AG10803 (cell line): ENCODE data around the gene PLAGL2.

ENCODE experiments used
- DNase-seq: peaks from one replicate; pipeline ENCODE4 v3.0.0; 2010; ENCODE audit warnings: low read depth
- H3K4me3 ChIP-seq: 2 replicates; pipeline ENCODE4 v1.5.1; 2011; ENCODE audit warnings: mild to moderate bottlenecking, low read length, control low read depth
- TF ChIP-seq, protein P1 (sequence below): conservative IDR thresholded peaks from 2 replicates; pipeline ENCODE4 v1.5.1; 2011; ENCODE audit warnings: mild to moderate bottlenecking, low read length, control low read depth, inconsistent platforms

PLAGL2 gene

DNA sequence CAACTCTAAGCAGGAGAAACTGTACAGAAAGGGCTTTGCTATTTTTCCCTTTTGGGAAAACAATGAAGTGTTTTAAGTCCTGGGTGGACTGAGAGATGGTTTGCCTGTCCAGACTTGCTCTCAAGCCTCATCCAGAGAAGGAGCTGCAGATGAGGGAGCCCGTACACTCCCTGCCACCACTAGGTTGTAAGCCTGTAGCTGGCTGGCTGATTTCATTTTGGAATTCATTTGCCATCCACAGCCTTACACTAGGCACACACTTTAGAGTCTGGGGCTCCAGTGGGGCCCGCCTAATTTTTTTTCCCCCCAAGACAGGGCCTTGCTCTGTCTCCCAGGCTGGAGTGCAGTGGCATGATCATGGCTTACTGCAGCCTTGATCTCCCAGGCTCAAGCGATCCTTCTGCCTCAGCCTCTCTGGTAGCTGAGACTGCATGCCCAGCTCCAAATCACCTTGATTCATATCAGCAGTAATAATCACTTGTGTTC is 28.5 kb upstream of the PLAGL2 start:
- TF ChIP-seq, protein P1, sequence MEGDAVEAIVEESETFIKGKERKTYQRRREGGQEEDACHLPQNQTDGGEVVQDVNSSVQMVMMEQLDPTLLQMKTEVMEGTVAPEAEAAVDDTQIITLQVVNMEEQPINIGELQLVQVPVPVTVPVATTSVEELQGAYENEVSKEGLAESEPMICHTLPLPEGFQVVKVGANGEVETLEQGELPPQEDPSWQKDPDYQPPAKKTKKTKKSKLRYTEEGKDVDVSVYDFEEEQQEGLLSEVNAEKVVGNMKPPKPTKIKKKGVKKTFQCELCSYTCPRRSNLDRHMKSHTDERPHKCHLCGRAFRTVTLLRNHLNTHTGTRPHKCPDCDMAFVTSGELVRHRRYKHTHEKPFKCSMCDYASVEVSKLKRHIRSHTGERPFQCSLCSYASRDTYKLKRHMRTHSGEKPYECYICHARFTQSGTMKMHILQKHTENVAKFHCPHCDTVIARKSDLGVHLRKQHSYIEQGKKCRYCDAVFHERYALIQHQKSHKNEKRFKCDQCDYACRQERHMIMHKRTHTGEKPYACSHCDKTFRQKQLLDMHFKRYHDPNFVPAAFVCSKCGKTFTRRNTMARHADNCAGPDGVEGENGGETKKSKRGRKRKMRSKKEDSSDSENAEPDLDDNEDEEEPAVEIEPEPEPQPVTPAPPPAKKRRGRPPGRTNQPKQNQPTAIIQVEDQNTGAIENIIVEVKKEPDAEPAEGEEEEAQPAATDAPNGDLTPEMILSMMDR = no peak
- no peak for DNase-seq
- H3K4me3 ChIP-seq = no peak overlapping the region

DNA sequence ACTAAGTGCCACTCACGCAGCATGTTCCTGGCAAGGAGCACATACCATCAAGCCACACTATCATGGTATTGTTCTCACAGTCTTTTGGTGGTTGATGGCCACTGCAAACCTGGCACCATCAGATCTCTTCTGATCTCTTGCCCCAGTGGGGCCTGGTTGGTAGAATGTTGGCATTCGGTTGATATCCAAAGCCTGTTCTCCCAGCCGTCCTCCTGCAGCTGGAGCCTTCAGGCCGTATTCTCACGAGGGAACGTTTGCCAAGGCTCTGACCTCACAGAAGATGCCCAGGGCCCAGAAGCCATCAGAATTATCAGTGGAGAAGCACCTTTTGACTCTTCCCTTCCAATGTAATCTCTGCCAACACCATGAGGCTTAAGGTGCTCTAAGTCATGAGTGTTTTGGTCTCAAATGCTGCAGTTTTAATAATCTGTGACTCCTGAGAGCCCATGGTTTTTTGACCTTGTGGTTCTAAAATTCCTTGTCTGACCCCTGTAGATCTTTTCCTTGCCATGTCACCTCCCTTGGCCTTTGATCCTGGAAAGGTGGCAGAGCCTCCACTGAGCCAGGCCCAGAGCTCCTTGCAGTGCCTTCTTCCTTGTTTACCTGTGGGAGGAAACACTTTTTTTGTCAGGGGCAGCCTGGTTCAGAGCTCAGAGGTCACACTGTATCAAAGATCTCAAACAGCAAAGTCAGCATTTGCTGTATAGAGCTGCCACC is 27.9 kb upstream of the PLAGL2 start:
- no peak for DNase-seq
- TF ChIP-seq, protein P1 = no peak
- no peak overlapping the region for H3K4me3 ChIP-seq

DNA sequence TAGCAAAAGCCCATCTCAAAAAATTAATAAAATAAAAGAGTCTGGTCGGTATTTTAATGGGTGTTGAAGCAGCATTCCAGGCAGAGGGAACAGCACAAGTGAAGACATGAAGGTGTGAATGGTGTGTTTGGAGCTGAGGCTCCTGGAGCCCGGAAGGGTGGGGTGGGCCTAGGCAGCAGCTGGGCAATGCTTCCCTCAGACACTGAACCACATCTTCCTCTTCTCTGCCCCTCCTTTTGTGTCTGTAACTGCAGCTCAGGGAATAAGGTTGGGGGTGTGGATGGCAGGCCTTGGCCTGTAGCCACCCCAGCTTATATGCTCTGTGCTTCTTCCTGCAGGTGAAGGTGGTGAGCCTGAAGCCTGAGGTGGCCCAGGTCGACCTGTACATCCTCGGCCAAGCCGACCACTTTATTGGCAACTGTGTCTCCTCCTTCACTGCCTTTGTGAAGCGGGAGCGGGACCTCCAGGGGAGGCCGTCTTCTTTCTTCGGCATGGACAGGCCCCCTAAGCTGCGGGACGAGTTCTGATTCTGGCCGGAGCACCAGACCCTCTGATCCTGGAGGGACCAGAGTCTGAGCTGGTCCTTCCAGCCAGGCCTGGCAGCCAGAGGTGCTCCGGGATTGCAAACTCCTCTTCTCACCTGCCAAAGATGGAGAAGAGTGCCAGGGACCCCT is 26.7 kb upstream of the PLAGL2 start:
- no peak overlapping the region for H3K4me3 ChIP-seq
- TF ChIP-seq, protein P1 = no peak
- no peak for DNase-seq

DNA sequence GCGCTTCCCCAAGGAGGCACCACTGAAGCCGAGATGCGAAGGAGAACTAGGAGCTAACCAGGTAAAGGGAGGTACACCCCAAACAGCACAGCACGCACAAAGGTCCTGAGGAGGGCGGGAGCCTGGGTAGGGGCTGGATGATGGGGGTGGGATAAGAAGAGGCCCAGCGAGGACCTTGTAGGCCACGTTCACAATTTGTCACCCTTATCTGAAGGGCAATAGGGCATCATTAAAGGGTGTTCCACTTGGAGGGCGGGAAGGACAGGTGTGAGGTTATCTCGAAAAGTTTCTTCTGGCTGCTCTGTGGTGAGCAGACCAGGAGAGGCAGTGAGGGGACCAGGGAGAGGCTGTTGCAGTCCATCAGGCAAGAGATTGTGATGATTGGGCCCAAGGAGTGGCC is 25.7 kb upstream of the PLAGL2 start:
- TF ChIP-seq, protein P1 = no peak
- DNase-seq = no peak
- H3K4me3 ChIP-seq = no peak overlapping the region

DNA sequence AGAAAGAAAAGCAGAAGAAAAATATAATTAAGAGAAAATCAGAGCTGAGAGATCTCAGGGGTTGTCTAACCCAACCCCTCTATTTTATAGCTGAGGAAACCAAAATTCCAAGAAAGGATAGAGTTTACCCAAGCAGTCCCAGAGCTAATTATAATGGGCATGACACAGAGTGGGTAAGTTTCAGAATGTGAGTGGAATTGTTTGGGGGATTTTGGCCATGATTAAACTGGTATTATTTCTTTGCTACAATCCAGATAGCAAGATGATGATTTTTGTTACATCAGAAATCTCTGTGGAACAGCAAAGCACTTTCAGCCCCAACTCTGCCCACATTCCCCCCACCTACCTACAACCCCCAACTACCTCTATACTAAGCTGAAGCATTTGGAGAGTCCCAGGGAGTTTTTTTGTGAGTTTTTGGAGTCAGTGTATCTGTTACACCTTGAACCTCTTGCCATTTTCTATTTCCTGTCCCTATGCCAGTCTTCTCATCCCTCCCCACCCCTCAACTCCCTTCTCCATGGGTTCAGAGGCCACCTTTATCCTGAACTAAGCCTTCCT is 24.9 kb upstream of the PLAGL2 start:
- TF ChIP-seq, protein P1 = no peak
- no peak overlapping the region for H3K4me3 ChIP-seq
- no peak for DNase-seq

DNA sequence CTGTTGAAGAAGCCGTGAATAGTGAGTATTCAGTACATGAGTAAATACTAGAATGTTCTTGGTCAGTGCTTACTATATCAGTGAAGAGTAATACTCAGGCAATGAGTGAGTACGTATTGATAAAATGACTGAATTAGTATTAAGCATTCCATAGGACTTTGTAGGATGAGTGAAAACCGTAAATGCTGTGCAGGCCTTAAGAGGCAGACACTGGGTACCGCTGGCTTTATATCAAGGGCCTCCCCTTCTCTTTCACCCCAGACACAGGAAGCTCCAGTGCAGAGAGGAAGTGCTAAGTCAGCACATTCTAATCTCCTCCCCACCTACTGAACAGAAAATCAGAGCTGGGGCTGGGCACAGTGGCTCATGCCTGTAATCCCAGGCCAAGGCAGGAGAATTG is 24.3 kb upstream of the PLAGL2 start:
- no peak overlapping the region for H3K4me3 ChIP-seq
- no peak for DNase-seq
- TF ChIP-seq, protein P1 = no peak
